IPS-11a (cell line): ENCODE measurements around the gene SPTB.

ENCODE experiments used
- H3K4me3 ChIP-seq: one replicate; pipeline ENCODE4 v1.5.1; 2013; ENCODE audit warnings: low read depth, low read length, control low read depth

The SPTB gene

GRCh38 chr14:64795211-64795610, 84.5 kb downstream of the SPTB start:
- H3K4me3 ChIP-seq = no peak overlapping the region

GRCh38 chr14:64792871-64793560, 86.7 kb downstream of the SPTB start:
- no peak overlapping the region for H3K4me3 ChIP-seq

- no peak overlapping the region for H3K4me3 ChIP-seq
Measured at GRCh38 chr14:64792231-64792630, 87.5 kb downstream of the SPTB start.

- no peak overlapping the region for H3K4me3 ChIP-seq
Measured at GRCh38 chr14:64790478-64790877, 89.2 kb downstream of the SPTB start.

- no peak overlapping the region for H3K4me3 ChIP-seq
Measured at GRCh38 chr14:64789696-64790095, 90.0 kb downstream of the SPTB start.

- H3K4me3 ChIP-seq = no peak overlapping the region
Measured at GRCh38 chr14:64788706-64789105, 91.0 kb downstream of the SPTB start.

- H3K4me3 ChIP-seq = no peak overlapping the region
Measured at GRCh38 chr14:64787619-64788018, 92.1 kb downstream of the SPTB start.

- no peak overlapping the region for H3K4me3 ChIP-seq
Measured at GRCh38 chr14:64786296-64787149, 93.2 kb downstream of the SPTB start.

- H3K4me3 ChIP-seq = no peak overlapping the region
Measured at GRCh38 chr14:64784006-64784405, 95.7 kb downstream of the SPTB start.

- no peak overlapping the region for H3K4me3 ChIP-seq
Measured at GRCh38 chr14:64782196-64782595, 97.5 kb downstream of the SPTB start.

GRCh38 chr14:64779472-64779871, 100.2 kb downstream of the SPTB start:
- no peak overlapping the region for H3K4me3 ChIP-seq

- H3K4me3 ChIP-seq = no peak overlapping the region
Measured at GRCh38 chr14:64778104-64778754, 101.5 kb downstream of the SPTB start.

- no peak overlapping the region for H3K4me3 ChIP-seq
Measured at GRCh38 chr14:64777461-64777860, 102.2 kb downstream of the SPTB start.

- no peak overlapping the region for H3K4me3 ChIP-seq
Measured at GRCh38 chr14:64775081-64775777, 104.5 kb downstream of the SPTB start.

GRCh38 chr14:64774272-64774671, 105.4 kb downstream of the SPTB start:
- no peak overlapping the region for H3K4me3 ChIP-seq

GRCh38 chr14:64773577-64773976, 106.1 kb downstream of the SPTB start:
- no peak overlapping the region for H3K4me3 ChIP-seq

GRCh38 chr14:64773046-64773445, 106.7 kb downstream of the SPTB start:
- H3K4me3 ChIP-seq = no peak overlapping the region

- no peak overlapping the region for H3K4me3 ChIP-seq
Measured at GRCh38 chr14:64772397-64772950, 107.2 kb downstream of the SPTB start.

- H3K4me3 ChIP-seq = no peak overlapping the region
Measured at GRCh38 chr14:64771161-64771560, 108.5 kb downstream of the SPTB start.

GRCh38 chr14:64770751-64771150, 109.0 kb downstream of the SPTB start:
- H3K4me3 ChIP-seq = no peak overlapping the region
